Activated CD8-positive, alpha-beta memory T cell treated with anti-CD3 and anti-CD28 coated beads, Interleukin-2, amount 50 U/mL, for 24 hours (primary cell): Measurements from ENCODE around the gene BAG1.

Experiments
- DNase-seq: peaks from one replicate; pipeline ENCODE4 v3.0.0-alpha.2; 2020; ENCODE audit errors: extremely low read depth

BAG1 gene

GRCh38 chr9:33210006-33210715, 54.3 kb downstream of the BAG1 start:
- no peak for DNase-seq

- no peak for DNase-seq
Observed at GRCh38 chr9:33209394-33209793, 55.1 kb downstream of the BAG1 start.

GRCh38 chr9:33202552-33203201, 61.8 kb downstream of the BAG1 start:
- DNase-seq, result no peak
